Skeletal muscle cell (primary cell): ENCODE data around the gene RASSF5.
A peak's percentile ranks its signal among the peaks of the same experiment; 100 is the strongest.

Experiments
- DNase-seq: peaks from one replicate; pipeline ENCODE4 v3.0.0-alpha.2; 2010; ENCODE audit warnings: low read depth
- H3K4me3 ChIP-seq: 2 replicates; pipeline ENCODE4 v1.5.1; 2011; ENCODE audit warnings: low read depth, mild to moderate bottlenecking, control low read depth, low read length, moderate library complexity

RASSF5 gene

DNA sequence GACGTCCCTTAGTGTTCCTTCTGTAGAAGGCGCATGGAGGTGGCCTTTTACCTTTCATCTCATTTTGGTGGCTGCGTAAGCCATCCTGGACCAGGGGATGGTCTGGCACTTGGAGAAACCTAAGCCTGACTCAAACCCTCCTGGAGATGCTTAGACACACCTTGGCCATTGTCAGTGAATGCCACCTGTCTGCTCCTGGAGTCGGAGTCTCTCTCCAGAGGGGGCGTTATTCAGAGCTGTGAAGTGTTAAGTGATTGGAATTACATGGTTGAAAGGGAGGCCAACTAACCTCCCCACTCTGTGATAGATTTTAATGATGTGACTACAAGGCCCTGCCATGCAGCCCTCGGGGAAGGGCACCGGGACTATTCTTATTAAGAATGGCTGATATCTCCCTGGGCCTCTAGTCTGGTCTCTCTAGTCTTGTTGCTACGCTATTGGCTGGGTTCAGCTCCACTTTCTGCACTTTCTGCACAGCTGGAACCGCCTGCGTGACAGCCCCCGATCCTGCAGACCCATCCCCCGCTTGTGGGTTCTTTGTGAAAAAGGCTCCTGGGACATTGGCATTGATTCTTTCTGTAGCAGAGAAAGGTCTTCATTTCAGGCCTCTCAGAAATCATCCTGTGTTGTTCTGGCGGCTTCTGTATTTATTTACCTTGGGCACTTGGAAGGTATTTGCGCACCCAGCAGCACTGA is 4.2 kb downstream of the RASSF5 start:
- no peak overlapping the region for H3K4me3 ChIP-seq
- DNase-seq: no peak

DNA sequence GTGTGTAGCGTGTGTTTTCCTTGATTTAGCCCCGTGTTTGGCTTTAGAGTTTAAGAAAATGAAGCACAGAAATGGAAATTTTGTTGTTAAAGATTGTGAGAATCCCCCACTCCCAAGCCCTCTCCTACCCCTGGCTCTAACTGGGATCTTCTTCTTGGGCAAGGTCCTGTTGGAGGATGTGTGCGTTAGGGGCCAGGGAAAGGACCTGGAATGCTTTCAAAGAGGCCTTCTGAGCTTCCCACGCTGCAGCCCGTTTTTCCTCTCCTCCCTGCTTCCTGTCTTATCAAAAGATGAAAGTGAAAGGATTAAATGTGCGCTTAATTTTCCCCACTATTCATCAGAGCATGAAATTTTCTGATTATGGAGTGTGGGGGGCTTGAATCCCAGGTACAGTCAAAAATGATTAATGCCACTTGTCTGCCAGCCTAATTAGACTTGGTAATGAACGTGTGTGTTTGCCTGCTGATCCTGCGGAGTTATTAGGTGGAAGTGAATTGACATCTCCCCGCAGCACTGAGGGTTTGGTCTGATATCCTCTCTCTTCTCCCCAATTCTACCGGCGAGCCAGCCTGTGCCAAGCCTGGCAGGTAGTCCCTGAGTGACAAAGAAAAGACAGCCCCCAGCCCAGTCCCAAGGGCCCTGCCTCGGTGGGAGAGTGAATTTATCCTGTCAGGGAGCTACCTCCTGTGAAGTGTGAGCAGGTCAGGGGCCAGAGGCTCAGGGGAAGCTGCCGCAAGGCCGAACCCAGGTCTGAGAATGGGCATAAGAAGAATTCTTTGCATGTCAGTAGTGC is 4.9 kb downstream of the RASSF5 start:
- DNase-seq: no peak
- H3K4me3 ChIP-seq: no peak overlapping the region

DNA sequence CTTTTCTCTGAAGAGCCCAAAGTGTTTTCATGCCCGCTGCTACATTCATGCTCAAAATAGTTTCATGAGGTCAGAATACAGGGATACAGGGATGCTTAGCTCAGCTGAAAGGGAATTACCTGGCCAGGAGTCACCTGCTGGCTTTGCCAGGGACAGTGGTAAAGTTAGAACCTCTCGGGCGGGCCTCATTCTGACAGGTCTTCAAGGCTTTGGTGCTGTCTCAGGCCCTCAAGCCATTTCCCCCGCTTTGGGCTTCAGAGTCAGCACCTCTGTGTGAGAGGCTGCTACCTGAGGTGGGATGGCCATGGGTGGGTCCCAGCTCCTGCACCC is 5.5 kb downstream of the RASSF5 start:
- no peak for DNase-seq
- no peak overlapping the region for H3K4me3 ChIP-seq

GRCh38 chr1:206513312-206514111 is 6.2 kb downstream of the RASSF5 start:
- no peak overlapping the region for H3K4me3 ChIP-seq
- peak; percentile 88 for DNase-seq

DNA sequence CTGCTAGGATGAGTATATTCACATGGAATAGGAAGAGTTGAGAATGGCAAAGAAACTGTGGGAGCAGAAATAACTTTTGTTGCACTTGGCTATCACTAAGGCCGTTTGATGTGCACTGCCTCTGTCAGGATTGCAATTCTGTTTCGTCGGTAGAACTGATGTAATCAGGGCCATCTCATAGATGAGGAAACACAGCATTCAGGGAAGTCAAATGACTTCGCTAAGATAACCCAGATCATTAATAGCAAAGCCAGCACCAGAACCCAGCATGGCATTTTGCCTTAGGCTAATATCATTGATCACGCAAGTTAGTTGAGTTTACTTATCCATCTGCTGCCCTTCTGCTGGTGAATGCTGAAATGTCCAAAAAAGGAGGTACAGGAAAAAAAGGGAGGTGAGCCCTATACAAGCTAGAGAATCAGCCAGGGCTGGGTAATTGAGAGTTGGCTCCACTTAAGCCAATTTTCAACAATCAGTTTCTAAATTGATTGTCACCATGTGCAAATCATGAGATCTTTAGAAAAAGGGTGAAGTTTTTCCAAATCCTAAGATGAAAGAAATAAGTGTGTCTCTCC is 7.6 kb downstream of the RASSF5 start:
- DNase-seq: no peak
- no peak overlapping the region for H3K4me3 ChIP-seq

- no peak for DNase-seq
Measured at GRCh38 chr1:206516728-206516990, 9.3 kb downstream of the RASSF5 start.

GRCh38 chr1:206517784-206518183 is 10.5 kb downstream of the RASSF5 start:
- no peak overlapping the region for H3K4me3 ChIP-seq
- no peak for DNase-seq

More at GRCh38 chr1:206516728-206516990, 9.3 kb downstream of the RASSF5 start:
- no peak overlapping the region for H3K4me3 ChIP-seq

DNA sequence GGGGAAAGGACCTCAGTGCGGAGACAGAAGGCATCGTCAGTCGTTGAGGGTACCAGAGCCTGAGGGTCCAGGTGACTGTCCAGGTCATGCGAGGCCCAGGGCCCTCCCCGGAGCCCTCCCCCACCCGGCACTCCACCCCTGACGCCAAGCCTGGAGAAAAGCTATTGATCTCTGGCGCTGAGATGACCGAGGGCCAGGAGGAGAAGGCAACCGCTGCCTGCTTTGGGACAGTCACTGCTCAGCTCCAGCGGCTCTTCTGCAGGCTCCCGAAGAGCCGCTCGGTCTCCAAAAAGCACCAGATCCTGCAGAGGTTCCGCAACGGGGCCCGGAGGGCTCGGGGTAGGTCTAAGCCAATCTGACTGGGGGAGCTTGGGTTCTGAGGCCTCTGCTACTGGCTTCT is 10.9 kb downstream of the RASSF5 start:
- no peak overlapping the region for H3K4me3 ChIP-seq
- no peak for DNase-seq

DNA sequence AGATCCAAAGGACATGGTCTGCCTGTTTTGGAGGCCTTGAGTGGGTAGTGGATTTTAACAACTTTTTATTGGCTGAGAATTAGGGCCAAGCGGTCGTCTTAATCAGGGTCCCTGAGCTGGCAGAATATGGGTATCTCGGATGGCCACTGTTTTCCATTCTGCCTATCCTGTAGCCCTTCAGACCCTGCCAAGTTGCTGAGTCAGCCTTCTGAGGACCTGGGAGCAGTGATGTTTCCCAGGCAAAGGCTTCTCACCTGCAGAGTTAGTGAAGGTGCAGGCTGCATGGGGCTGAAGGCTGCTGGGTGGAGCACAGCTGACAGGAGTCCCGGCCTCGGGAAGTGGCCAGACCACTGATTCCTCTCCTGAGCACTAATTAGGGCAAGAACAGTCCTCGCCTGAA is 11.4 kb downstream of the RASSF5 start:
- no peak overlapping the region for H3K4me3 ChIP-seq

DNA sequence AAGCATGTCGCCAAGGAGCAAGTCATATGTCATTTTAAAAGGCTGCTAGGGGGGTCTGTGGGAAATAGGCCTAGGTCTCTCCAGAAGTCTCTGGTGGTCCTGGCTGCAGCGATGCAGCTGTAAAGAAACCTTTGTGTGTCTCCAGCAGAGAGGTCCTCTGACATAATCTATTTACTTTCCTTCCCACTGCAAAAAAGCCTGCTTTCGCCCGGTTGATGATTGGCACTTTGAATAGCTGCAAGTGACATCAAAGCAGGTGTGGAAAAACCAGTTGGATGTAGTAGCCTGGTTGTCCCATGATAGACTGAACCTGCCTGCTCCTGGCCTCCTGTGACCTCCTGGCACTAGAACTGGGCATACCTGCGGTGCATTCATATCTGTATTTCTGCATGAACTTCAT is 13.8 kb downstream of the RASSF5 start:
- DNase-seq: no peak
- H3K4me3 ChIP-seq: no peak overlapping the region

More for the DNA sequence above, 11.4 kb downstream of the RASSF5 start:
- no peak for DNase-seq

DNA sequence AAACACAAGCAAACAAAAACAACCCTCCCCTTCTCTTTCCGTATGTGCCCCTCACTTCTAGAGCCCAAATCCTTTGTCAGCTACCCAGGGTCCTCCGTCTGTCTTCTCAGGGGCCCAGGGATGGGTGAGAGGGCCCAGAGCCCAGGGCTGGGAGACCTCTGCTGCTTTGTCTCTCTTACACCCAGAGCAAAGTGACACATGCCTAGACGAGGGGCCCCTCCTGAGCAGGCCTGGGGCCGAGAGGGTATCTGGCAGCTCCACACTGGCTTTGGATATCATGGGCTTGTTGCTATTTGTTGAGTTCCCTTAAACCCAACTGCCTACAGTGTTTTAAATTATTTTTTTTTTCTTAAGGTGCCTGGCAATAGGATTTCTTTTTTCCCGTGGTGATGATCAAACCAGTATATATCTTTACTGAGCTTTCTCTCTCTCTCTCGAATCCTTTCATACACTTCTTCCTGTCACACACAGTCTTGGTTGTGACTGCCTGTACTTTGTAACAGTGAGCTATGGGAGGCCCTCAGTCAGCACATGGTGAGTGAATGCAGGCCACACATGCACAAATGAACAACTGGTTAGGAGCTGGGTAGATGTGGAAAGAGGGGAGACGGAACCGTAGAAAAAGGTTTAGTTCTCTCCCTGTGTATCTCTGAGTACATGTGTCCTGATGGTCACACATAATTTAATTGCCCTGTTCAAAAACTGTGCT is 14.5 kb downstream of the RASSF5 start:
- H3K4me3 ChIP-seq: no peak overlapping the region
- DNase-seq: no peak

DNA sequence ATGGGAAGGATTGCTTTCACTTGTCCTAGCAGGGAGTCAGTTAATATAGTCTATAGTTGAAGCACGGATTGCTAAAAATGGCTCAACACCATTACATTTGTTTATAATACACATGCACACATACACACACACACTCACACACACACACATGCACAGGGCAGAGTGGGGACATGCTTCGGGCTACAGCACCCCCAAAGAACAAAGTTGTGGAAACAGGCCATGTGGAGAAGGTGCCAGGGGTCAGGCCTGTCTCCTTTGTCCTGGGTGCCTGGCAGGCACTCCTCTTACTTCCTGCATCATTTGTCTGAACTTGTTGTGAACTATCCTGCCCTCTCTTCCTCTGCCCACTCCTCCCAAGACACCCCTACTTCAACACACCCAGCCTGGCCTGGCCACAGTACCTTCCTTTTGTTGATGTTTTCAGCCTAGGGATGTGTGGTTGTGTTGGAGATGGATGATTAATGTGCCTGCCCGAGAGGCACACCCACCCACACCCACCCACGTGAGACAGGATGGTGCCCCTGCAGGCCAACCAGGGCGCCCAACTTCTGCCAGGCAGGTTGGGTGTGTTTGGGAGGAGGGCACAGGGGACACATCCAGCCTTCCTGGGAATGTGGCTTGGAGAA is 17.5 kb downstream of the RASSF5 start:
- H3K4me3 ChIP-seq: no peak overlapping the region
- DNase-seq: no peak

DNA sequence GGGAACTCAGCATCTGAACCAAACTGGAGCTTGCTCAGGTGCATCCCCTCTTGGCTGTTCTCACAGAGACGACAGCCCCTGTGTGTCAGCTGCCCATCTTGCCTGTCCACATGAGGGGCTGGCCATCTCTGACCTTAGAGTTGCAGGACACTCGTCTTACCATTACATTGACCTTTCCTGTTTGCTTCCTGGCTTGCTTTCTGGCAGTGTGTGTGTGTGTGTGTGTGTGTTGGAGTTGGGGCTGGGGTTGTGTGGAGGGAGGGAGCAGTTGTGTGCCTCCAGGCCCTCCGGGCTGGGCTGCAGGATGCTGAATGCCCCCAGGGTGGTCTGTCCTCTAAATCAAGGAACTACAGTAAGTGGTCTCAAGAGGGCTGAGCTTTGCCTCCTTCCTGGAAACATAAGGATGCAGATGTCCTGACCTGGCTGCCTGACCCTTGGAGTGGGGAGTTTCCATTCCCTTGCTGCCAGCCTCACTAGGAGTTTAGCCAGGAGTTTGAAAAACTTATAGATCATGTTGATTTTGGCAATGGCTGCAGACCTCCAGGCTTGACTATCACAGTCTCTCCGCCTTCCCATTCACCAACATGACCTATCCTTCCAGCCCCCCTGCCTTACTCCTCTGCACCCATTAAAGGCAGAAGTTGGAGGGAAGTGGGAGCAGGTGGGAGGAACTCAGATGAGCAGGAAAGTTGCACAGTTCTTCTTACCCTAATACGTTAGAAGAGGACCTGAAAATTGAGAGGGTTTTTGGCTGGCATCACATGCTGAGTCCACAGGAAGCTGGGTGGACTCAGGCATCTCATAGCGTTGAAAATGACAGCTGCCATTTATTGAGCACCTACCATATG is 19.0 kb downstream of the RASSF5 start:
- no peak overlapping the region for H3K4me3 ChIP-seq
- DNase-seq: no peak

- no peak overlapping the region for H3K4me3 ChIP-seq
- DNase-seq: no peak
Measured at GRCh38 chr1:206529425-206529824, 22.1 kb downstream of the RASSF5 start.

GRCh38 chr1:206532368-206532767 is 25.0 kb downstream of the RASSF5 start:
- no peak overlapping the region for H3K4me3 ChIP-seq
- no peak for DNase-seq

DNA sequence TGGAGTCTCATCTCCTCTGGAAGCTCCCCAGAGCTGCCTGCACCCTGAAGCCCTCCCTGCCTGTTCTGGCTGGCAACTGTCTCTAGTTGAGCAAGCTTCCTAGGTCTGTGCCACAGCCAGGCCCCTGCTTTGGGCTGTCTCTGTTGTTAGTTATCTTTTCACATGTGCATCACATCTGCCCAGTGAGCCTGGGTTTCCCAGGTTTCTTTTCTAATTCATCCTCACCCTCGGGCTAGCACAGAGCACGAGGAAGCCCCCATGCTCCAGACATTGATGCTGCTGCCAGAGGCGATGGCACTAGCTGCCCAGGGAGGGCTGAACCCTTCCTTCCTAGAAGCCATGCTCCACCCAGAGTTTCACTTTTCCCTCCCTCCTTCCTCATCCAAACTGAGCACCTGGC is 27.2 kb downstream of the RASSF5 start:
- no peak for DNase-seq

DNA sequence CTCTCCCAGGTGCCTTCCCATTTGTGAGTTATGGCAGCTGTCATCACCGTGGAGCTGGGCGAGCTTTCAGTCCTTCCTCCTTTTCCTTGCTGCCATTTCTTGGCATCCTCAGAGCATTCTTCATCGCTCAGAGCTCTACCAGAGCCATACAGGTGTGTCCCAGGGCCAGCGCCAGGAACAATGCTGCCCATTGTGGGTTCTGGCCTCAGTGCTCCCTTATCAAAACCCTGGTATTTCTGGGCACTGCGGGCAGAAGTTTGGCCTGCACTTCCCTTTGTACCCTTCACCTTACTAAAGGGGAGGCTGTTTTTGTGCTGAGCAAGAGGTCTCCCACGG is 28.5 kb downstream of the RASSF5 start:
- no peak for DNase-seq
- no peak overlapping the region for H3K4me3 ChIP-seq

More for the DNA sequence above, 27.2 kb downstream of the RASSF5 start:
- no peak overlapping the region for H3K4me3 ChIP-seq

GRCh38 chr1:206537141-206537540 is 29.8 kb downstream of the RASSF5 start:
- H3K4me3 ChIP-seq: no peak overlapping the region
- no peak for DNase-seq
